ENCODE data around the gene RNF11.

- no peak for TF ChIP-seq CTCF (IDR thresholded peaks at IDR 0.05; ENCODE audit: low read depth, low read length, missing input control)
- no peak for TF ChIP-seq RAD21 (IDR thresholded peaks at IDR 0.05)
- no peak for TF ChIP-seq FOXA1 (IDR thresholded peaks at IDR 0.05)
- TF ChIP-seq TAF1 (conservative IDR thresholded peaks at IDR 0.05): no peak
- no peak for TF ChIP-seq EGR1 (IDR thresholded peaks at IDR 0.05; ENCODE audit: low read depth in 2 of 2)
- no peak for TF ChIP-seq YY1 (IDR thresholded peaks at IDR 0.05)
- no peak for TF ChIP-seq SP1 (IDR thresholded peaks at IDR 0.05)
- TF ChIP-seq GABPA (IDR thresholded peaks at IDR 0.05 in 1 of 2, conservative IDR thresholded peaks at IDR 0.05 in 1 of 2): no peak
These were observed 40.2 kb downstream of the RNF11 start for GRCh38 chr1:51276286-51276685.
